Measurements from ENCODE around the gene ERCC3. TPM values are rescaled to one million over a fixed set of nuclear protein-coding genes. Genes with fewer than 3 reads are reported as not detected.
"Not testable (repeated sequence)": the region's sequence is repeated elsewhere in the genome, so short reads cannot be mapped to it uniquely, and the experiment has no call there.

Gene ERCC3
- total RNA-seq, 4 donors from 2014 or later, result 30.3 to 39.0 (median 34.5) TPM

GRCh38 chr2:127228102-127228501 is 65.8 kb downstream of the ERCC3 start:
- no peak overlapping the region for H3K27ac ChIP-seq
- no peak overlapping the region for H3K4me3 ChIP-seq
- TF ChIP-seq CTCF (IDR thresholded peaks at IDR 0.05) (no peak), POLR2A (IDR thresholded peaks at IDR 0.05) (no peak), POLR2AphosphoS5 (IDR thresholded peaks at IDR 0.05) (no peak), EP300 (IDR thresholded peaks at IDR 0.05) (no peak)
- no peaks in the 10 kb centered on the region for H3K27me3 ChIP-seq
- H3K36me3 ChIP-seq, result no peaks in the 10 kb centered on the region
- WGBS, 2 donors (ENCODE audit: low coverage in 1 of 2), result 40 to 50% methylated on average over 5 of the region's 5 CpGs
- no peak for ATAC-seq
- H3K9me3 ChIP-seq, result peaks cover 0 to 9% (median 0%) of the 10 kb centered on the region in 3 donors
- peaks cover 0 to 21% (median 3%) of the 10 kb centered on the region in 3 donors for H3K4me1 ChIP-seq

GRCh38 chr2:127227264-127227660 is 66.7 kb downstream of the ERCC3 start:
- not testable (repeated sequence) for H3K27me3 ChIP-seq, H3K27ac ChIP-seq, H3K36me3 ChIP-seq, H3K9me3 ChIP-seq, H3K4me3 ChIP-seq, ATAC-seq
- WGBS, 2 donors (ENCODE audit: low coverage in 1 of 2), result 80 to 88% methylated on average over 1 to 2 of the region's 5 CpGs
- H3K4me1 ChIP-seq, result peaks cover 0 to 21% (median 3%) of the 10 kb centered on the region in 3 donors

GRCh38 chr2:127226520-127227263 is 67.3 kb downstream of the ERCC3 start:
- H3K9me3 ChIP-seq, result peaks cover 0 to 9% (median 0%) of the 10 kb centered on the region in 3 donors
- 7 to 23% methylated on average over 6 to 7 of the region's 10 CpGs for WGBS, 2 donors (ENCODE audit: low coverage in 1 of 2)
- TF ChIP-seq POLR2AphosphoS5 (IDR thresholded peaks at IDR 0.05) (peak; percentile 65), POLR2A (IDR thresholded peaks at IDR 0.05) (no peak)

DNA sequence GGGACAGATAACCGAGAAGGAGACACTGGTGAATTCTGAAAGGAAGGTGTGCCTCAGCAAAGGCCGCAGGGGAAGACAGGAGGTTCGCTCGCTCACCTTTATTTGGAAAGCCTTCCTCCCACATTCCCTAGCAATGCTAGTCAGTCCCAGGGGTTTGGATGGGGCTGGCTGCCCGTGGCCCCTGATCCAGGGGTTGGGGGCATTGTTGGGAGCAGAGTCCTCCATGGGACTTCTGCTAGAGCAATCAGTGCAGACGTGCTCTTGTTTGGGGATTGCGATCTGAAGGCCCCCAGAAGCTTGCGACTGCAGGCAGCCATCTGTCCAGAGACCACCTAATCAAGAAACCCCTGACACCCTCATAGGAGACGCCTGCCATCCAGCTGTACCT is 67.8 kb downstream of the ERCC3 start:
- ATAC-seq, result no peak
- H3K36me3 ChIP-seq, result no peaks in the 10 kb centered on the region
- 73 to 93% methylated on average over 3 to 7 of the region's 9 CpGs for WGBS, 2 donors (ENCODE audit: low coverage in 1 of 2)
- H3K4me3 ChIP-seq, result no peak overlapping the region
- peaks cover 11% of the 10 kb centered on the region for H3K27me3 ChIP-seq
- TF ChIP-seq EP300 (IDR thresholded peaks at IDR 0.05), result no peak
- TF ChIP-seq POLR2AphosphoS5 (IDR thresholded peaks at IDR 0.05), result no peak
- TF ChIP-seq CTCF (IDR thresholded peaks at IDR 0.05), result no peak
- TF ChIP-seq POLR2A (IDR thresholded peaks at IDR 0.05), result no peak
- H3K9me3 ChIP-seq, result peaks cover 0 to 9% (median 0%) of the 10 kb centered on the region in 3 donors
- no peak overlapping the region for H3K27ac ChIP-seq
- H3K4me1 ChIP-seq, result peaks cover 0 to 21% (median 3%) of the 10 kb centered on the region in 3 donors

More at GRCh38 chr2:127226520-127227263, 67.3 kb downstream of the ERCC3 start:
- Histone ChIP-seq H3K4me3 (no peak overlapping the region), H3K36me3 (no peaks in the 10 kb centered on the region), H3K4me1 (peaks cover 0 to 21% (median 3%) of the 10 kb centered on the region in 3 donors), H3K27me3 (peaks cover 6% of the 10 kb centered on the region), H3K27ac (no peak overlapping the region)
- no peak for ATAC-seq

DNA sequence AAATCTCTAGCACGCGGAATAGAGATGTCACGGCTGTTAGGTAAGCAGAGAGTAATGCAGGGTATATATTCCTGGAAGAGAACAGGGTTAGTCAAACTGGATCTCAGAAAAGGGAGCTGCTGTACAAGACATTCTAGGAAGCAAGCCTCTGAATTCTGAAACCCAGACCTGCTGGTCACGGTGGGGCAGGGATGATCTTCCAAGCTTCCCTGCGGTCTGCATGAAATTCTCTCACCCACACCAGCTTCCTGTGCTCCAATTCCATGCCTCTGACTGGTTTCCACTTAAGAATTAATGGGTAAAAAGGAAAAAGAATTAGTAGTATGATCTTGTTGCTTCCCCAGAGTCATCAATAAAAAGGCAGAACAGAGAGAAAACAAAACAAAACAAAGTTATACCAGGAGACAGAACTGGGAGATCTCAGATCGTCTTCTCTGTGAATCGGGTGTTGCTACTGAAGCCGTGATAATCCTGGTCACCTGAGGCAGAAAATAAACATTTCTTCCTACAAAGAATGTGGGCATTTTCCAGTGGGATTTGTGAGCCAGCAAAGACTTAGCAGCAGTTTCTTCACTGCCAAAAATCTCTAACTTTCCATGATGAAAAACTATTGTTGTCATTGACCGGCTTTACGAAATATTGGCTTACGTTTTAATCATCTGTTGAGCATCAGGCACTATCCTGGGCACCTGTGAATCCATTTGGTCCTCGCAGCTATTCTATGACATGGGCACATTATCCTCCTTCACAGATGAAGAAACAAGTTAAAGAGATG is 68.6 kb downstream of the ERCC3 start:
- H3K27ac ChIP-seq, result no peak overlapping the region
- H3K9me3 ChIP-seq, result peaks cover 0 to 9% (median 0%) of the 10 kb centered on the region in 3 donors
- ATAC-seq, result no peak
- peaks cover 17% of the 10 kb centered on the region for H3K27me3 ChIP-seq
- H3K36me3 ChIP-seq, result no peaks in the 10 kb centered on the region
- TF ChIP-seq POLR2A (IDR thresholded peaks at IDR 0.05) (no peak), CTCF (IDR thresholded peaks at IDR 0.05) (no peak), EP300 (IDR thresholded peaks at IDR 0.05) (no peak), POLR2AphosphoS5 (IDR thresholded peaks at IDR 0.05) (no peak)
- WGBS, 2 donors (ENCODE audit: low coverage in 1 of 2), result 44 to 61% methylated on average over 10 to 12 of the region's 12 CpGs
- no peak overlapping the region for H3K4me3 ChIP-seq
- peaks cover 0 to 27% (median 3%) of the 10 kb centered on the region in 3 donors for H3K4me1 ChIP-seq

DNA sequence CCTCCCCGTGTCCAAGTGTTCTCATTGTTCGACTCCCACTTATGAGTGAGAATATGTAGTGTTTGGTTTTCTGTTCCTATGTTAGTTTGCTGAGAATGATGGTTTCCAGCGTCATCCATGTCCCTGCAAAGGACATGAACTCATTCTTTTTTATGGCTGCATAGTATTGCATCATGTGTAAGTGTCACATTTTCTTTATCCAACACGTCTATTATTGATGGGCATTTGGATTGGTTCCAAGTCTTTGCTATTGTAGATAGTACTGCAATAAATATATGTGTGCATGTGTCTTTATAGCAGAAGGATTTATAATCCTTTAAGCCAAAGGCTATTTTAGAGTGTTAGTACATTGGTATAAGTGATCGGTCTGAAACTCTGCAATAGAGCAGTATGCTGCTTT is 69.8 kb downstream of the ERCC3 start:
- not testable (repeated sequence) for H3K9me3 ChIP-seq, ATAC-seq, H3K4me3 ChIP-seq, H3K36me3 ChIP-seq, H3K27ac ChIP-seq
- H3K27me3 ChIP-seq, result peaks cover 28% of the 10 kb centered on the region
- 44 to 73% methylated on average over 2 to 5 of the region's 5 CpGs for WGBS, 2 donors (ENCODE audit: low coverage in 1 of 2)
- peaks cover 0 to 39% (median 10%) of the 10 kb centered on the region in 3 donors for H3K4me1 ChIP-seq

Measured in gastroesophageal sphincter (tissue), 4 donors.